HepG2 (cell line): Measurements from ENCODE around the gene INTS7. TPM values are rescaled to one million over a fixed set of nuclear protein-coding genes. Genes with fewer than 3 reads are reported as not detected.

ENCODE experiments used
- ARHGAP35 ChIP-seq: sonication (generic); formaldehyde crosslinking; IDR thresholded peaks from 2 replicates; pipeline ENCODE4 v1.9.0; 2022; ENCODE audit warnings: mild to moderate bottlenecking, inconsistent platforms, moderate library complexity, missing genetic modification reagents, borderline replicate concordance
- KLF12 ChIP-seq: sonication (generic); formaldehyde crosslinking; IDR thresholded peaks from 2 replicates; pipeline ENCODE4 v1.4.0; 2020; ENCODE audit warnings: missing genetic modification reagents, borderline replicate concordance
- MAF1 ChIP-seq: sonication (generic); formaldehyde crosslinking; IDR thresholded peaks from 2 replicates; pipeline ENCODE4 v1.5.0; 2020; ENCODE audit warnings: missing genetic modification reagents, borderline replicate concordance
- NFE2L1 ChIP-seq: sonication (generic); formaldehyde crosslinking; IDR thresholded peaks from 2 replicates; pipeline ENCODE4 v1.4.0; 2020; ENCODE audit warnings: missing genetic modification reagents, mild to moderate bottlenecking, borderline replicate concordance
- PLRG1 ChIP-seq: fragments of 450-650 bp; conservative IDR thresholded peaks from 2 replicates; pipeline ENCODE4 v1.6.1; 2016
- RFXANK ChIP-seq: IDR thresholded peaks from 2 replicates; pipeline ENCODE4 v1.6.1; 2016
- RXRA ChIP-seq: sonication (generic); formaldehyde crosslinking; IDR thresholded peaks from 2 replicates; pipeline ENCODE4 v1.5.1; 2020; ENCODE audit warnings: missing genetic modification reagents
- SMARCE1 ChIP-seq: fragments of 450-650 bp; IDR thresholded peaks from 2 replicates; pipeline ENCODE4 v1.6.1; 2017; ENCODE audit warnings: borderline replicate concordance
- U2AF2 ChIP-seq: fragments of 200-400 bp; formaldehyde crosslinking; IDR thresholded peaks from 2 replicates; pipeline ENCODE4 v1.6.1; 2017; ENCODE audit warnings: low read depth, mild to moderate bottlenecking, low read length
- ZBTB1 ChIP-seq: sonication (generic); formaldehyde crosslinking; IDR thresholded peaks from 2 replicates; pipeline ENCODE4 v1.4.0; 2020; ENCODE audit warnings: missing genetic modification reagents, borderline replicate concordance
- ZNF230 ChIP-seq: sonication (generic); formaldehyde crosslinking; IDR thresholded peaks from 2 replicates; pipeline ENCODE4 v1.4.0; 2020; ENCODE audit warnings: mild to moderate bottlenecking, missing genetic modification reagents
- ZNF557 ChIP-seq: sonication (generic); formaldehyde crosslinking; IDR thresholded peaks from 2 replicates; pipeline ENCODE4 v1.4.0; 2020; ENCODE audit warnings: missing genetic modification reagents
- ZNF570 ChIP-seq: sonication (generic); formaldehyde crosslinking; IDR thresholded peaks from 2 replicates; pipeline ENCODE4 v1.4.0; 2020; ENCODE audit warnings: mild to moderate bottlenecking, missing genetic modification reagents, borderline replicate concordance
- ZNF816 ChIP-seq: sonication (generic); formaldehyde crosslinking; IDR thresholded peaks from 2 replicates; pipeline ENCODE4 v1.8.0; 2022; ENCODE audit warnings: missing genetic modification reagents, mild to moderate bottlenecking, borderline replicate concordance
- ZSCAN29 ChIP-seq: sonication (generic); formaldehyde crosslinking; conservative IDR thresholded peaks from 2 replicates; pipeline ENCODE4 v1.4.0; 2020; ENCODE audit warnings: mild to moderate bottlenecking, missing genetic modification reagents
- ZUFSP ChIP-seq: sonication (generic); formaldehyde crosslinking; IDR thresholded peaks from 2 replicates; pipeline ENCODE4 v1.9.0; 2021; ENCODE audit warnings: missing genetic modification reagents, mild to moderate bottlenecking, borderline replicate concordance
- polyA plus RNA-seq, 8 experiments: library from polyadenylated mRNA; depleted of rRNA in 3 of 8; stranded (reverse) in 7 of 8; unstranded in 1 of 8; fragments of >200 nt; fragmentation: Illumina TruSeq in 4 of 8; extraction: Trizol in 4 of 8; gene quantifications; 2 replicates each; pipeline versions ENCODE4 v1.2.1 to v1.2.3, GENCODE V29; 2011 to 2016; ENCODE audit warnings: low read depth in 4 of 8, missing spikeins in 1 of 8, mixed read lengths in 1 of 8; ENCODE audit not compliant: insufficient read depth in 1 of 8
- total RNA-seq, 5 experiments: library from RNA; depleted of rRNA; stranded (reverse); fragments of >200 nt; fragmentation: Illumina TruSeq; extraction: Trizol; gene quantifications; 2 replicates each; pipeline ENCODE4 v1.2.3, GENCODE V29; 2016; ENCODE audit warnings: low read depth in 1 of 5
- TF ChIP-seq, protein P1 (sequence below): sonication (generic); formaldehyde crosslinking; IDR thresholded peaks from 2 replicates; pipeline ENCODE4 v1.8.1; 2023; ENCODE audit warnings: mild to moderate bottlenecking, moderate library complexity, missing genetic modification reagents
- TF ChIP-seq, protein P2 (sequence below): sonication (generic); formaldehyde crosslinking; IDR thresholded peaks from 2 replicates; pipeline ENCODE4 v1.4.0; 2020; ENCODE audit warnings: missing genetic modification reagents
- TF ChIP-seq, protein P3 (sequence below): sonication (generic); formaldehyde crosslinking; IDR thresholded peaks from 2 replicates; pipeline ENCODE4 v1.5.1; 2020; ENCODE audit warnings: mild to moderate bottlenecking, missing genetic modification reagents, moderate library complexity

The INTS7 gene
- total and polyA plus RNA-seq, 2 of the 13 experiments (the other 11 are each of a cell fraction or from before 2014, with no cell fraction given): 18.3 to 22.4 TPM

DNA sequence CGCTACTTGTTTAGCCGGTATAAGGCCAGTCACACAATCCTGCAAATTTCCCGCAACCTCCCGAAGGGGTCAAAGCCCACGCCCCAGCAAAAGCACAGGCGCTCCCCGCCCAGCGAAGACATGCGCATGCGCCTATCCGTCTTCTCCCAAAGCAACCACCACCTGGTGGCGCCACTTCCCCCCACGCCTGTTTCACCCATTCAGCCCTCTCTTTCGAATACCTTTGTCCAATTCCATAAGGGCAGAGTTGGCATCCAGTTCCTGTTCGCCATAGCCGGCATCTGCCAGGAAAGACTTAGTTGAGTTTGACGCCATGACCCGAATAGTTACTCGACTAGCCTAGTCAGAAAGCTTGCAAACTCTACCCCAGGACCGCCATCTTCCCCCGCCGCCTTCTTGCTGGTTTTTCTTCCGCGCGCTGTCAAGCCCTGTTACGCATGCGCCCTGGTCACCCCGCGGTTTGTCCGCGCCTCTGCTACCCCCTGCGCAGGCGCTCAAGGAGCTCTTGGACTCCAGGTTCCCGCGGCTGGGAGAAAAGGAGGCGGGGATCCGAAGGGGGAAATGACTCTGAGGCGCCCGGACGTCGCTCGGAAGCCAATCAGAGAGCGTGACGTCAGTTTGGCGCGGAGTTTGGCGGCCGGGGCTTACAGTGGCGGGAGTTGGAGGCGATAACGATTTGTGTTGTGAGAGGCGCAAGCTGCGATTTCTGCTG is at the start of gene INTS7, which contains the start of gene DTL (continued):
- TF ChIP-seq, protein P1, sequence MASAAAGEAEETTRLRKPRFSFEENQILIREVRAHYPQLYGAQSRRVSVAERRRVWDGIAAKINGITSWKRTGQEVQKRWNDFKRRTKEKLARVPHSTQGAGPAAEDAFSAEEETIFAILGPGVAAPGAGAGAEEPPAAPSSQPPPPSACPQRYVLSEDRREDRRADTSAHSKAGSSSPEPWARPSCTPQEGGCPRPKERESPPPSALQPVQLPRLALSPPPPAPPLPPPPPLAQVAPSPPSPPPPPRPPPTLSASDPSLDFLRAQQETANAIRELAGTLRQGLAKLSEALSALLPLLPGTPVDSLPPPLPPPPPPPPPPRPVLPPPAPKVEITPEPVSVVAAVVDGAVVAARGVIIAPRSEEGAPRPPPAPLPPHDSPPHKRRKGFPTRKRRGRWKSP (CRISPR knock-in tag): peak; percentile 88
- TF ChIP-seq ZBTB1: no peak
- TF ChIP-seq RXRA (CRISPR knock-in tag): peak; percentile 24; the same call in 1 of the 2 replicates
- TF ChIP-seq ZNF230 (CRISPR knock-in tag): no peak
- no peak for TF ChIP-seq U2AF2
- TF ChIP-seq NFE2L1: no peak; the same call in 1 of the 2 replicates
- TF ChIP-seq SMARCE1: no peak
- TF ChIP-seq RFXANK: peak; percentile 76
- no peak for TF ChIP-seq PLRG1
- TF ChIP-seq ARHGAP35 (CRISPR knock-in tag): 0 out of 2 replicates have a peak, but pooled peaks have one; percentile 66
- TF ChIP-seq KLF12 (CRISPR knock-in tag): peak; percentile 64; the same call in 1 of the 2 replicates
- no peak; the same call in 1 of the 2 replicates for TF ChIP-seq ZNF816 (CRISPR knock-in tag)
- TF ChIP-seq, protein P2, sequence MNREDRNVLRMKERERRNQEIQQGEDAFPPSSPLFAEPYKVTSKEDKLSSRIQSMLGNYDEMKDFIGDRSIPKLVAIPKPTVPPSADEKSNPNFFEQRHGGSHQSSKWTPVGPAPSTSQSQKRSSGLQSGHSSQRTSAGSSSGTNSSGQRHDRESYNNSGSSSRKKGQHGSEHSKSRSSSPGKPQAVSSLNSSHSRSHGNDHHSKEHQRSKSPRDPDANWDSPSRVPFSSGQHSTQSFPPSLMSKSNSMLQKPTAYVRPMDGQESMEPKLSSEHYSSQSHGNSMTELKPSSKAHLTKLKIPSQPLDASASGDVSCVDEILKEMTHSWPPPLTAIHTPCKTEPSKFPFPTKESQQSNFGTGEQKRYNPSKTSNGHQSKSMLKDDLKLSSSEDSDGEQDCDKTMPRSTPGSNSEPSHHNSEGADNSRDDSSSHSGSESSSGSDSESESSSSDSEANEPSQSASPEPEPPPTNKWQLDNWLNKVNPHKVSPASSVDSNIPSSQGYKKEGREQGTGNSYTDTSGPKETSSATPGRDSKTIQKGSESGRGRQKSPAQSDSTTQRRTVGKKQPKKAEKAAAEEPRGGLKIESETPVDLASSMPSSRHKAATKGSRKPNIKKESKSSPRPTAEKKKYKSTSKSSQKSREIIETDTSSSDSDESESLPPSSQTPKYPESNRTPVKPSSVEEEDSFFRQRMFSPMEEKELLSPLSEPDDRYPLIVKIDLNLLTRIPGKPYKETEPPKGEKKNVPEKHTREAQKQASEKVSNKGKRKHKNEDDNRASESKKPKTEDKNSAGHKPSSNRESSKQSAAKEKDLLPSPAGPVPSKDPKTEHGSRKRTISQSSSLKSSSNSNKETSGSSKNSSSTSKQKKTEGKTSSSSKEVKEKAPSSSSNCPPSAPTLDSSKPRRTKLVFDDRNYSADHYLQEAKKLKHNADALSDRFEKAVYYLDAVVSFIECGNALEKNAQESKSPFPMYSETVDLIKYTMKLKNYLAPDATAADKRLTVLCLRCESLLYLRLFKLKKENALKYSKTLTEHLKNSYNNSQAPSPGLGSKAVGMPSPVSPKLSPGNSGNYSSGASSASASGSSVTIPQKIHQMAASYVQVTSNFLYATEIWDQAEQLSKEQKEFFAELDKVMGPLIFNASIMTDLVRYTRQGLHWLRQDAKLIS (CRISPR knock-in tag): no peak
- no peak for TF ChIP-seq ZNF570 (CRISPR knock-in tag)
- TF ChIP-seq, protein P3, sequence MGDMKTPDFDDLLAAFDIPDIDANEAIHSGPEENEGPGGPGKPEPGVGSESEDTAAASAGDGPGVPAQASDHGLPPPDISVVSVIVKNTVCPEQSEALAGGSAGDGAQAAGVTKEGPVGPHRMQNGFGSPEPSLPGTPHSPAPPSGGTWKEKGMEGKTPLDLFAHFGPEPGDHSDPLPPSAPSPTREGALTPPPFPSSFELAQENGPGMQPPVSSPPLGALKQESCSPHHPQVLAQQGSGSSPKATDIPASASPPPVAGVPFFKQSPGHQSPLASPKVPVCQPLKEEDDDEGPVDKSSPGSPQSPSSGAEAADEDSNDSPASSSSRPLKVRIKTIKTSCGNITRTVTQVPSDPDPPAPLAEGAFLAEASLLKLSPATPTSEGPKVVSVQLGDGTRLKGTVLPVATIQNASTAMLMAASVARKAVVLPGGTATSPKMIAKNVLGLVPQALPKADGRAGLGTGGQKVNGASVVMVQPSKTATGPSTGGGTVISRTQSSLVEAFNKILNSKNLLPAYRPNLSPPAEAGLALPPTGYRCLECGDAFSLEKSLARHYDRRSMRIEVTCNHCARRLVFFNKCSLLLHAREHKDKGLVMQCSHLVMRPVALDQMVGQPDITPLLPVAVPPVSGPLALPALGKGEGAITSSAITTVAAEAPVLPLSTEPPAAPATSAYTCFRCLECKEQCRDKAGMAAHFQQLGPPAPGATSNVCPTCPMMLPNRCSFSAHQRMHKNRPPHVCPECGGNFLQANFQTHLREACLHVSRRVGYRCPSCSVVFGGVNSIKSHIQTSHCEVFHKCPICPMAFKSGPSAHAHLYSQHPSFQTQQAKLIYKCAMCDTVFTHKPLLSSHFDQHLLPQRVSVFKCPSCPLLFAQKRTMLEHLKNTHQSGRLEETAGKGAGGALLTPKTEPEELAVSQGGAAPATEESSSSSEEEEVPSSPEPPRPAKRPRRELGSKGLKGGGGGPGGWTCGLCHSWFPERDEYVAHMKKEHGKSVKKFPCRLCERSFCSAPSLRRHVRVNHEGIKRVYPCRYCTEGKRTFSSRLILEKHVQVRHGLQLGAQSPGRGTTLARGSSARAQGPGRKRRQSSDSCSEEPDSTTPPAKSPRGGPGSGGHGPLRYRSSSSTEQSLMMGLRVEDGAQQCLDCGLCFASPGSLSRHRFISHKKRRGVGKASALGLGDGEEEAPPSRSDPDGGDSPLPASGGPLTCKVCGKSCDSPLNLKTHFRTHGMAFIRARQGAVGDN (CRISPR knock-in tag): peak; percentile 90
- TF ChIP-seq ZUFSP (CRISPR knock-in tag): no peak
- no peak for TF ChIP-seq ZNF557
- 0 out of 2 replicates have a peak, but pooled peaks have one; percentile 62 for TF ChIP-seq ZSCAN29
- no peak for TF ChIP-seq MAF1 (CRISPR knock-in tag)
